Vagina (tissue), 2 donors: Measurements from ENCODE around the gene ZNF730. TPM values are rescaled to one million over a fixed set of nuclear protein-coding genes. Genes with fewer than 3 reads are reported as not detected.

Experiments
- DNase-seq, 2 donors: peaks; one replicate each; pipeline ENCODE4 v3.0.0-alpha.2; 2017; ENCODE audit errors: extremely low spot score in 2 of 2
- H3K27ac ChIP-seq: fragments of 200-600 bp; sonication (generic); one replicate; pipeline ENCODE4 v1.5.1; 2019
- H3K27me3 ChIP-seq: fragments of 200-600 bp; sonication (generic); one replicate; pipeline ENCODE4 v1.5.1; 2019
- H3K36me3 ChIP-seq, 2 donors: fragments of 200-600 bp; sonication (generic); one replicate each; pipeline ENCODE4 v1.5.1; 2017 to 2019
- H3K4me1 ChIP-seq: fragments of 200-600 bp; sonication (generic); one replicate; pipeline ENCODE4 v1.5.1; 2019
- H3K4me3 ChIP-seq, 2 donors: fragments of 200-600 bp; sonication (generic); 1 replicate in 1 of 2; 2 replicates in 1 of 2; pipeline ENCODE4 v1.5.1; 2016 to 2019
- H3K9me3 ChIP-seq: fragments of 200-600 bp; sonication (generic); one replicate; pipeline ENCODE4 v1.5.1; 2019
- CTCF ChIP-seq, 3 experiments: fragments of 450-650 bp in 2 of 3; fragments of 200-600 bp in 1 of 3; sonication (generic) in 1 of 3; IDR thresholded peaks; one replicate each; pipeline ENCODE4 v1.5.1; 2017 to 2019; ENCODE audit warnings: antibody characterized with exemption in 3 of 3, mild to moderate bottlenecking in 2 of 3, moderate library complexity in 2 of 3
- POLR2A ChIP-seq, 2 donors: fragments of 450-650 bp; IDR thresholded peaks; one replicate each; pipeline ENCODE4 v1.6.1; 2017; ENCODE audit warnings: antibody characterized with exemption in 2 of 2, mild to moderate bottlenecking in 2 of 2, moderate library complexity in 2 of 2
- POLR2AphosphoS5 ChIP-seq, 2 donors: sonication (generic); formaldehyde crosslinking; IDR thresholded peaks; one replicate each; pipeline ENCODE4 v1.9.0; 2017; ENCODE audit warnings: antibody characterized with exemption in 2 of 2, mild to moderate bottlenecking in 2 of 2, low read depth in 1 of 2; ENCODE audit not compliant: insufficient read depth in 1 of 2
- intact Hi-C: fragments of 100-400 bp; cut with DNase I; formaldehyde crosslinking; loops from one replicate; pipeline ENCODE4 v1.15.1; 2023
- total RNA-seq: library from RNA; depleted of rRNA; stranded (reverse); fragments of >200 nt; gene quantifications from one replicate; pipeline ENCODE4 v1.2.3, GENCODE V29; 2016

Gene ZNF730
- total RNA-seq, 1 donor from 2014 or later, result 1.5 TPM

GRCh38 chr19:23093832-23094231, 23.0 kb upstream of the ZNF730 start:
- H3K27me3 ChIP-seq, result no peaks in the 10 kb centered on the region
- H3K9me3 ChIP-seq, result peaks cover 4% of the 10 kb centered on the region
- DNase-seq, result no peak
- no peaks in the 10 kb centered on the region for H3K36me3 ChIP-seq
- intact Hi-C loops, result no loop called here
- TF ChIP-seq CTCF (IDR thresholded peaks at IDR 0.05), result no peak
- TF ChIP-seq POLR2A (IDR thresholded peaks at IDR 0.05), result no peak
- TF ChIP-seq POLR2AphosphoS5 (IDR thresholded peaks at IDR 0.05; ENCODE audit: insufficient read depth in 1 of 2, low read depth in 1 of 2), result no peak
- no peaks in the 10 kb centered on the region for H3K4me1 ChIP-seq
- no peak overlapping the region for H3K4me3 ChIP-seq
- H3K27ac ChIP-seq, result no peak overlapping the region

GRCh38 chr19:23095418-23095817, 21.4 kb upstream of the ZNF730 start:
- H3K9me3 ChIP-seq, result peaks cover 4% of the 10 kb centered on the region
- no peaks in the 10 kb centered on the region for H3K36me3 ChIP-seq
- intact Hi-C loops, result no loop called here
- TF ChIP-seq POLR2A (IDR thresholded peaks at IDR 0.05), result no peak
- no peak for TF ChIP-seq CTCF (IDR thresholded peaks at IDR 0.05)
- TF ChIP-seq POLR2AphosphoS5 (IDR thresholded peaks at IDR 0.05; ENCODE audit: insufficient read depth in 1 of 2, low read depth in 1 of 2), result no peak
- H3K4me3 ChIP-seq, result no peak overlapping the region
- DNase-seq, result no peak
- no peak overlapping the region for H3K27ac ChIP-seq
- H3K4me1 ChIP-seq, result no peaks in the 10 kb centered on the region
- no peaks in the 10 kb centered on the region for H3K27me3 ChIP-seq

- no peak for TF ChIP-seq POLR2AphosphoS5 (IDR thresholded peaks at IDR 0.05; ENCODE audit: insufficient read depth in 1 of 2, low read depth in 1 of 2)
- TF ChIP-seq POLR2A (IDR thresholded peaks at IDR 0.05), result no peak
- TF ChIP-seq CTCF (IDR thresholded peaks at IDR 0.05), result no peak
Measured at GRCh38 chr19:23098286-23098685, 18.5 kb upstream of the ZNF730 start.

GRCh38 chr19:23098988-23099387, 17.8 kb upstream of the ZNF730 start:
- Histone ChIP-seq H3K9me3 (no peaks in the 10 kb centered on the region), H3K36me3 (no peaks in the 10 kb centered on the region), H3K27ac (no peak overlapping the region), H3K4me1 (no peaks in the 10 kb centered on the region), H3K27me3 (no peaks in the 10 kb centered on the region), H3K4me3 (no peak overlapping the region)
- no peak for DNase-seq
- no peak for TF ChIP-seq CTCF (IDR thresholded peaks at IDR 0.05)
- no peak for TF ChIP-seq POLR2A (IDR thresholded peaks at IDR 0.05)
- TF ChIP-seq POLR2AphosphoS5 (IDR thresholded peaks at IDR 0.05; ENCODE audit: insufficient read depth in 1 of 2, low read depth in 1 of 2), result no peak
- intact Hi-C loops, result no loop called here

More at GRCh38 chr19:23098286-23098685, 18.5 kb upstream of the ZNF730 start:
- no peaks in the 10 kb centered on the region for H3K9me3 ChIP-seq
- H3K36me3 ChIP-seq, result no peaks in the 10 kb centered on the region
- no peaks in the 10 kb centered on the region for H3K4me1 ChIP-seq
- no peak overlapping the region for H3K27ac ChIP-seq
- no peak for DNase-seq
- H3K4me3 ChIP-seq, result no peak overlapping the region
- no peaks in the 10 kb centered on the region for H3K27me3 ChIP-seq
- intact Hi-C loops, result no loop called here

- H3K27me3 ChIP-seq, result no peaks in the 10 kb centered on the region
- H3K4me1 ChIP-seq, result no peaks in the 10 kb centered on the region
- no peak for TF ChIP-seq POLR2A (IDR thresholded peaks at IDR 0.05)
- no peak for TF ChIP-seq CTCF (IDR thresholded peaks at IDR 0.05)
- no peak for TF ChIP-seq POLR2AphosphoS5 (IDR thresholded peaks at IDR 0.05; ENCODE audit: insufficient read depth in 1 of 2, low read depth in 1 of 2)
- no peaks in the 10 kb centered on the region for H3K9me3 ChIP-seq
- H3K27ac ChIP-seq, result no peak overlapping the region
- H3K36me3 ChIP-seq, result no peaks in the 10 kb centered on the region
- H3K4me3 ChIP-seq, result no peak overlapping the region
- no peak for DNase-seq
- intact Hi-C loops, result no loop called here
Measured at GRCh38 chr19:23099966-23100365, 16.9 kb upstream of the ZNF730 start.
